Suppressor macrophage treated with lipopolysaccharide for 4 hours (primary cell): Measurements from ENCODE around the gene CREB1.

Experiments
- DNase-seq: peaks from one replicate; pipeline ENCODE4 v3.0.0-alpha.2; 2020

The CREB1 gene

DNA sequence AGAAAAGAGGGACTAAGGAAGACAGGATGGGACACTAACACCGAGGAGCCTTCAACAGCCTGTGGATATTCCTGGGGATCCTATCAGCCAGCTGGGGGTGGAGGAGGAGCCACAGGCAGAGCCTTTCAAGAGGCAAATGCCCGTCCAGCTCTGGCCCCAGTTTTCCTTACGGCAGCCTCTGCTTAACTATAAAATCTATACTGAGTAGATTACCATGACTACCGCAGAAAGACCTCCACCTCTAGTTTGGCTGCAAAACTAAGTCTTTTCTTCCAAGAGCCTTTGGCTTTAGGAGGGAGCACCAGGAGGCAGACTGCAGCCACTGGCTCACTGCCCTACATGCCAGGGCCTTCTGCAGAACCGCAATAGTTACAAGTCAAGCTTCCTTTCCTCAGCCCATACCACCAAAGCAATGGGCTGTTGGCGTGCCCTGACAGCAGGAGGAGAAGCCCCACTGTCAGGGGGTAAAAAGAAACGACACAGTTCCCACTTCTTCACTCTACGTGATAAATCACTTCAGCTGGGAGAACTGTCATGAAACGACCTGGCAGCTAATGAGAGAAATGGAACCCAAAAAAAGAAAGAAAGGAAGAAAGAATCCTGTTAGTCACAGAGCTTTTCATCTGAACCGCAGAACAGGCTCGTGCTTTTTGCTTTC lies 25.1 kb upstream of the CREB1 start:
- DNase-seq: peak; percentile 26

DNA sequence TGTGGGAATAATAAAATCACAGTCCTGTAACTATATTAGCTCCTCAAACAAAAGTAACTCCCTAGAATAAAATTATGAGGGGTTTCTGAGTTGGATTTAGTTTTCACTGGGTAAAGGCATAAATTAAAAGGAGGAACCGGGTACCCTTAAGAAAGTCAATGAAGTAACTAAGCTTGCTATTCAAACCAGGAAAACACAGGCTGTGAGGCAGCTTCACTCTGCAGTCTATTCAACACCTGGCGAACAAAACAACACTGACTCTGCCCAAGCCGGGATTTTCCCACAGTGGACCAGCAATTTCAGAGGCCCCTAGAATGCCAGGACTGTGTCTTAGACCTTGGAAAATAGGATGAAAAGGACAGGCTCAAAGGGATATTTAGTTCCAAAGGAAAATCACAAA lies 24.6 kb upstream of the CREB1 start:
- DNase-seq: no peak

DNA sequence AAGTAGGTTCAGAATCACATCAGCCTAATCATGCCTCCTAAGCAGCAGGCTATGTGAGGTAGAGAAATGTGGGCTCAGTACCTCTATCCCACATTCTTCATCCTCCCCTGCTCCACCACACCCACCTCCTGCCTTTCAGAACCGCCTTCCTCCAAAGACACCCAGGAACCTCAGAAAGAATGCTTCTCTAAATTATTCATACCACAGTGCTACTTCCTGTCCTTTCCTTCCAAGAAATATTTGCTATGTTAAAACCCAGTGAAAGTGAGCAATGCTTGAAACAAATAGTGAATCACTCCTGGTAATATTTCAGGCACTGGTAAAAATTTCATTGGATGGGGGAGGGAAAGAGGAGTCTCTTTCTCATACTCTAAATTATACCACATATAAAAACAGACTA lies 24.0 kb upstream of the CREB1 start:
- peak; percentile 78 for DNase-seq

DNA sequence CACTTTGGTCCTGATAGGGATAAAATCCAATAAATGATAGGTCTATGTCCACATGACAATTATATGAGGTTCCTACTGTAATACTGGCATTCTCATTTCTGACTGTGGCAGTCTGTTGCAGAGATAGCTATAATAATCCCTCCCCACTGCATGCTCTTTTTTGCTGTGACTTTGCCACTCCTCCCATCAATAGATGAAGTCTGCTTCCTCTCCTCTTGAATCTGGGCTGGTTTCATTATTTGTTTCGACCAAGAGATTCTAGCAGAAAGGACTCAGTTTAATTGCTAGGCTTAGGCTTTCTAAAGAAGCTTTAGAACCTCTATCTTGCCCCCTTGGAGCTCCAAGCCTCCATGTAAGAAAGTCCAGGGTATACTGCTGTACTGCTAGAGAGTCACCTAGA lies 23.3 kb upstream of the CREB1 start:
- DNase-seq: no peak

DNA sequence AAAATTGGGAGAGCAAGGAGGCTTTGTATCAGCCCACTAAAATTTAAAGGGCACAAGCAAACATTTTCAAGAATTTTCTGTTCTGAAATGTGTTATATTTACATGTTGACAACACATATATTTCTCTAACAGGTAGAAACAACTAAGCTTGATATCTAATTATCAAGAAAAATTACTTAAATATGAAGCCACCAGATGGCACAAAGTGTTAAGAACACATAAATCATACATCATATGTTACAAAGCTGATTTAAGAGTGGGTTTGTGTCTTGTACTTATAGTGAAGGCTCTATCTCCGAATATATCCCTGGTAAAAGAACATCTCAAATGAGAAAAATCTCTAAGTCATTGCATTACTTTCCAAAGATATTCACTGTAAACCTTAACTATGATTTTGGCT lies 19.6 kb upstream of the CREB1 start:
- no peak for DNase-seq

DNA sequence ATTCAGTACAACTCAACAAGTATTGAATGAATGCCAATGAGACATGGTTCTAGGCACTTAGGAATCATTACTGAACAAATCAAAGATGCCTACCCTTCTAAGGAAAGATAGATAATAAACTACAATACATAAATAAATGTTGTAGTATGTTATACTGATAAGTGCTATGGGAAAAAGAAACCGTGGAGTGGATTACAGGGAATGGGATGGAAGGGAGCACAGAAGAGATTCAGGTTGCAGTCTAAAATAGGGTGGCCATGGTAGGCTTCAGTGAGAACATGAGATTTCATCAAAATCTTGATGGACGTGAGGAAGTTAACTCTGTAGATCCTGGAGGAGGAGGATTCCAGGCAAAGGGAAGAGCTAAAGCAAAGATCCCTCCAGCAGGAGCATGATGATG lies 17.9 kb upstream of the CREB1 start:
- DNase-seq: no peak

DNA sequence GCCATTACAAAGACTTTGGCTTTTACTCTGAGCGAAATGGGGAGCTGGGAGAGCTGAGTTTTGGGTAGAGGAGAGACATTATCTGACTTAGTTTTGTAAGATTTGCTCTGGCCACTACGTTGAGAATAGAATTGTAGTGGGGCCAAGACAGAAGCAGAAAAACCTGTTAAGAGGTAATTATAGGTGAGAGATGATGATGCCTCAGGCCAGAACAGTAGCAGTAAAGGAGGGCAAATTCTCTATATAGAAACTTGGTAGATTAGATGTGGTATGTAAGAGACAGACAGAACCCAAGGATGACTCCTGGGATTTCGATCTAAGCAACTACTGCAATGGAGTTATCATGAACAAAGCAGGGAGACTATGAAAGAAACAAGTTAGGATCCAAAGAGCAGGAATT lies 17.4 kb upstream of the CREB1 start:
- DNase-seq: no peak

DNA sequence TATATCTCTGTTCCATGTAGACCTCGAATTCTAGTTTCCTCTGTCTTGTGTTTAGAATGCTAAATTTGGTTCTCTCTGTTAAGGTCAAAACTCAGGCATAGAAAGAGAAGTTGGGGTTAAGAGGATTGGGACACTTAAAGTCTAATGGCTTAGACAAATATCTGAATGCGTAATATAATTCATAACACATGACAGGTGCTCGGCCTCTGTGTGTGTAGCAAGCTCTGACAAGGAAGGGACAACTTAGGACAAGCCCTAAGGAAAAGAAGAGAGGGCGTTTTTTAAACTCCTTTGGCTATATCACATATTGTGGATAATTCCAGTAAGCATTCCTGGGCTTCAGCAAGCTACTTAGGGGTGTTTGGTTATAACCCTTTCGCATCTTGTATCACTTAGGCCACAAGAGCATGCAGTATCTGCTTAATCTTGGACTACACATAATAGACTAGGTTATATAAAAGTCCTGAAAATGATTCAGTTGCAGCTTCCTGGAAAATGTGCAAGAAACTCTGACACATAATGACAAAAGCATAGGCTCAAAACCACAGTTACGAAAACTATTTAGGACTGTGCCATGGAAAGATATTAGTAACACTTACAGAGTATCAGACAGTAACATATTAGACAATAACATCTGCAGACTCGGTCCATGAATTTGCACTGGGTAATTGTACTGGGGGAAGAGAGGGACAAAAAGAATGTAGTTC lies 16.1 kb upstream of the CREB1 start:
- peak; percentile 86 for DNase-seq

DNA sequence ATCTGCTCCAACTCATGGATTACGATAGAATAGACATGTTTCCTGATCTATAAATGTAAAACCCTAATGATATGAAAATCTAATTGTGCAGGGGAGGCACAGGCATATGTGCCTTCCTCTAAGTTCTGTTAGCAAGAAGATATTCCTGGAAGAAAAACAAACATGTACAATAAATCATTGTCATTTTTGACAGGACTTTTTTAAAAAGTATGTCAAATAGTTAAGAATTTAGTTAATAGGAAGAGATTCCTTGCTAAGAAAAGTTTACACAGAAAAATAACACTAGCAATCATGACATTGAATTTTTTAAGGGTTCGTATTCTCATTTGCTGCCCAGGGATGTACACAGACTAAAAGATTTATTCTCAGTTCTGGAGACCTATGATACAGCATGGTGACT lies 15.3 kb upstream of the CREB1 start:
- no peak for DNase-seq

DNA sequence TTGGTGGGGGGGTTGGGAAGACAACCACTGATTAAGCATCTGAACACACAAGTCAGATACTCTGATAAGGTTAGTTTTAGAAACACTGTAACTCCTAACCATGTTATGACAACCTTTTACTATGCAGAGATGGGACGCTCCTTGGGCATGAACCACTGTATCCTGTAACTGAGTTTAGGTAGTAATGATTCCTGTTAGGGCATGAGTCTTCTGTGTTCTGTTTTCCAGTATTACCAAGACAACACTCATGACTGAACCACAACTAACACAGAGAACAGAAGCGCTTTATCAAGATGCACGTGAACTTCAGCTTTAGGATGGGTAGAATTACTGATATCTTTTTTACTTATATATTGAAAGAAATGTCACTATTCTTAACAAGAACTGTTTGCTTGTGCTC lies 14.1 kb upstream of the CREB1 start:
- DNase-seq: no peak

DNA sequence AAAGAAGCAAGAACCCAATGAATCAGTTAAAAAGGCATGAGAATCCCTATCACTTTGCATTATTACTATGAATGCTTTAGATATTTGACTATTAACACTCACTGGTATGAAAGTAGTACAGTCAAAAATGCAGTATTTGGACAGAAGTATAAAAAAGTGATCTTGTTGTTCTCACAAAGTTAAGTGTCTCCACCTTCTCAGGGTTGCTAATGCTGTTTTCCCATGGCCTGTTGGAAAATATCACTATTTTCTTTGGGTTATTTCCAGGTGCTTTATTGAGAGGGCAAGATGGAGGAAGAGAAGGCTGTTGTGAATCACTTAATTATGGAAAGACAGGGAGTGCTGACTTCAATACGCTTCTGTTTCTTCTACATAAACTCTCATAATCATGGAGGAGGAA lies 13.6 kb upstream of the CREB1 start:
- DNase-seq: no peak

DNA sequence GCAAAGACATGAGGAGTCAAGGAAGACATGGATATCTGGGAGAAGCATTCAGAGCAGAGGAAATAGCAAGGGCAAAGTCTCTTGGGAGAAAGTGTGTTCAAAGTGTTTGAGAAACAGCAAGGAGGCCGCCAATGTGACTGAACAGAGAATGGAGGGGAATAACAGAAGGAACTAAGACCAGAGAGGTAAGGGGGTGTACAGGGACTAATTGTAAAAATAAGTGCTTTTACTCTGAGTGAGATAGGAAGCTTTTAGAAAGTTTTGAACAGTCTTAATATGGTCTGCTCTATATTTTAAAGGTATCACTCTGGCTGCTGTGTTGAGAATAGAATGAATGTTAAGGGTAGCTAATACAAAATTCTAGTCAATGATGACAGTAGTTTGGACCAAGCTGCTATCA lies 6.8 kb upstream of the CREB1 start:
- no peak for DNase-seq

DNA sequence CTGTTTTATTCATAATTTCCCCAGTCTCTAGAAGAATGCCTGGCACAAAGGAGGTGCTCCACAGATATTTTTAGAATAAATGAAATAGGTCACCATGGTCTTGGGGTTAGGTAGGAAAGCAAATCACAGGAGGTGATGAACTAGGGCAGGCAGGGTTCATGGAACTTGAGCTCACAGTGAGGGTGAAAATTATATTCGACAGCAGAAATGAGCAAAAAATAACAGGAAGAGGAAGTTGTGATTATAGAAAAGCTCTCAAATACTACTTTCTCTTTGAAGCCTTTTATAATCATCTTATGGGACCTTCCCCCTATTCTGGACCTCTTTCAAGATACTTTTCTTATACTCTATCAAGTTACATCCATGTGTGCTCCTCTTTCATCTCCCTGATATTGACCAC lies 4.5 kb upstream of the CREB1 start:
- peak; percentile 29 for DNase-seq

DNA sequence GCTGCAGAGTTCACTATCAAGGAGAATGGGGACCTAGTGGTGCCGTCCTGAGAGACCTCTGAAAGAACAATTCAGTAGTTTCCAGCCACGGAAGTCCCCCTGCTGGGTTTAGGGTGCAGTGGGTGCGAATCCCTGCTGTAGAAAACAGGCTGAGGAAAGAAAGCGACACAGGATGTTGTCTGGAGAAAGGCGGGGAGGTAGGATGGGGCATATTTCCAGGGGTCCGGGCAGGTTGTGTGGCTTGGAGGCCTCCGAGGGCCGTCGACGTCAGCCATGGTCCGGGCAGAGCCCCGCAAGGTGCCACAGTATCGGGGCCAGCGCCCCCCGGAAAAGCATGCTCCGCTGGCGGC lies 807 bp upstream of the CREB1 start:
- peak; percentile 48 for DNase-seq

DNA sequence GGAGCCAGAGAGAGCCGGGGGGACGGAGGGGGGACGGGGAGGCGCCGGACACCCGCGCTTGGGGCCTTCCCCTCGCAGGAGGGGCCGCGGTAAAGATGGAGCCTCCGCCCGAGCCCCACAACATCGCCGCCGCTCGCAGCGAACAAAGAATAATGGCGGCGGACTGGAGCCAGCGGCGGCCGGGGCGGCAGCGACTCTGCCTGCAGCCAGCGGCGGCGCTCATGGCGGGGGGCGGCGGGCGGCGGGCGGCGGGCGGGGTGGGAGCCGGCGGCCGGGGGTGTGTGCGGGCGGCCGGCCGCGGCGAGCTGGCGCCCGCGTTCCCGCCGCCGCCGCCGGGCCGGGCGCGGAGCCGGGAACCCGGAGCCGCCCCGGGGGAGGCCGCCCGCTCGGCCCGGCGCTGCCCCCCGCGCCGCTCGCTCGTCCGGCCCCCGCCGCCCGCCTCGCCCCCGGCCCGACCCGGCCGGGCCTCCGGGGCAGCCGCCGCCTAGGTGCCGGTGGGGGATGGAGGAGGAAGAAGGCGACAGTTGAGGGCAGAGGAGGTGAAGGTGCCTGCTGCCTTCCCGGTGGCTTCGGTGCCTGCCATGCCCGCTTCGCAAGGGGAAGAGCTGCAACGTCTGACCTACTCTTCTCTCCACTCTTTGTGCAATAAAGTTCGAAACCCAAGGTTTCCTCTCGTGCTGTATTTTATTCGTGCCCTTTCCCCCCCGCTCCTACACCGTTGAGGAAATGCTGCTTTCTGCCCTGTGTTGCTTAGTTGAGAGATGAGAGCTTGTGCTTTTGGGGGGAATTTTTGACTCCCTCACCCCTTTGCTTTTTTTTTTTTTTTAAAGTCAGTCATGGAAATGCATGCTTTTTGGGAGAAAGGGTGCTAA lies 634 bp downstream of the CREB1 start:
- peak; percentile 71 for DNase-seq

DNA sequence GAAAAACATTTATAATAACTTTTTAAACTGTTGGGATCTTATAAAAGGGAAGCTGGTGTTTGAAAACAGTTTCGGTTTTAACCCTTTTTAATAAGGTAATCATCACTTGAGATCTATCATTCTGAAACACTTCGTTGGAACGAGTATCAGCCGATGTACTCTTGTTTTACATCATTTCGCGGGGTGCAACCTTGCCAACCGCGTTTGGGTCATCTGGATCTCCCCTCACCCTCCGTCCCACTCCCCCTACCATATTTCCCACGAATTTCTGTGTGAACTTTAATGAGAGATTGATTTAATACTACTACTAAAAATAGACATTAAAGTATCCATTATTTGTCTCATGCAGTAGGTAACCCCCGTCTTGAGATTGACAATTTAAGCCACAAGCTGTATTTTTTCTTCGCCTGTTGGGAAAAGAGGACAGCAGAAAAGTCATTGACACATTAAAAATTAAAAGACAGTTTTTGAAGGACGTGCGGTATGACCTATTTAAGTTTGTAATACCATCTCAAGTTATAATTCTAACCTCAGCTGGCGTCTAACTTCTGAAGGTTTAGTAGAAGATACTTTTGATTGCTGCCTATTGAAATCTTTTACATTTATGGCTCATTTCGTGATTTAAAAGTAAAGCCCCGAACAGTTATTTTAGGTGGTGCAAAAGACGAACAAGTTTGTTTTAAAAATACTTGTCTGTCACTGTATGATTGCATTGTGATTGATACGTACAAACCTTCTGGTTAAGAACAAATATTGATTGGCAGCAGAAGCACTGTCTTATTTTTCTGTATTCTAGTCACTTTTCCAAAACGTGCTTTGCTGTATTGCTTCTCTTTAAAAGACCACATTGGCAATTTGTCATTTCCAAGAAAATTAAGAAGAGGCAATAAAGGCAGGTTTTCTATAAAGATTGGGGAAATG lies 1.5 kb downstream of the CREB1 start:
- peak; percentile 67 for DNase-seq

DNA sequence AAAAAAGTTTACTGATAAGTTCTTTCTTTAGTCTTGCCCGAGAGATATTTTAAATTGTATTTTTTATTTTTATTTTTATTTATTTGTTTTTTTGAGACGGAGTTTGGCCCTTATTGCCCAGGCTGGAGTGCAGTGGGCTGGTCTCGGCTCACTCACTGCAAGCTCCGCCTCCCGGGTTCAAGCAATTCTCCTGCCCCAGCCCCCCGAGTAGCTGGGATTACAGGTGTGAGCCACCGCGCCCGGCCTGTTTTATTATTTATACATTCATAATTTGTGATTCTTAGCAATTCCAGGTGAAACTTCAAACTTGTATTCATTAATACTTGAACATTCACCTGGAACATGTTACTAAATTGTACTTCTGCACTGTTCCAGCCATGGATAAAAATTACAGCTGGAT lies 2.9 kb downstream of the CREB1 start:
- no peak for DNase-seq

DNA sequence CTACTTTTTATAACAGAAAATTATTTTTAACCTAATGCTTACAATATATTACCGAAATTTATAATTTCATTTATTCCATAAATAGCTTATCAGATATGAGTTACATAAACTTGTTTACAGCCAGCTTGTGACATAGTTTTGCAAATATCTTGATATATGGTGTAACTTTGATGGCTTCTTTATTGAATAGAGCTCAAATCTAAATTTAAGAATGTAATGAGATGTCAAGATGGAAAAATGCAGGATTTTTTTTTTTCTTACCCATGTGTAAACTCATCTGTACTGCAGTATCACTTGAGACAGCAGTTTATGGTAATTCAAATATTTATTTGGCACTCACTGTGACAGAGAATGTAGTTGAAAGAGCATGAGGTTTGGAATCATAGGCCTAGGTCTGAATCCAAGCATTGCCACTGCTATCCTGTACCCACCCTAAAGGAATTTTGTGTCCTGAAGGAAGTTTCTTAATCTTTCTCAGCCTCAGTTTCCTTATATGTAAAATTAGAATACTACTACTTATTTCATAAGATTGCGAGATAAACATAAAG lies 3.8 kb downstream of the CREB1 start:
- no peak for DNase-seq

DNA sequence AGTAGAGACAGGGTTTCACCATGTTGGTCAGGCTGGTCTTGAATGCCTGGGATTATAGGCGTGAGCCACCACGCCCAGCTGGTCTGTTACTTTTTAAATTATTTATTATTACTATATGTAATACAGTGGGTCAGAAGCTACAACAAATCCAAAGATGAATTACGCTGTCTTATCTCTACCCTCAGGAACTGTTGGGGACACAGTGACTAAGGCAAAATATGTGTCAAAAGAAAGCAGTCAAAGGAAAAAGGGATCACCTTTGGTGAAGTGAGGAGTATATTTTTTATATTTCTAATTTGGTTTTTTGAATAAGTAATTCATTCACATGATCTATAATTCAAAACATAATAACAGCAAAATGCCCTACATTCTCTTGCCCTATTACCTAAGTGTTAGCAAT lies 4.7 kb downstream of the CREB1 start:
- DNase-seq: no peak

DNA sequence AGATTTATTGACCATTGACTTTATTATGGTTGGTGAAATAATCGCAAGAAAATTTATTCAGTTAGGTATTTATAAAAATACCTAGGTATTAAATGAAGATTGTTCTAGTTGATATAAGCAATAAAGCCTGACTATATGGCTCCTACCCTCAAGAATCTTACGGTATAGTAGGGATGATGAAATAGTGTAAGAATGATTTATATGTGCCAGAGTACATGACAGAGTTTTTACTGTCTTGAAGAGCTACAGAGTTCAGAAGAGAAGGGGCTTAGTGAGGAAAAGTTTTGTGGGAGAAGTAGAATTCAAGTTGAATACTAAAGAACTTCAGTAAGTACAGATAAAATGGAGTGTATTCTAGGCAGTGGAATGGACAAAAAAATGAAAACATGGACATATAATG lies 9.7 kb downstream of the CREB1 start:
- no peak for DNase-seq

DNA sequence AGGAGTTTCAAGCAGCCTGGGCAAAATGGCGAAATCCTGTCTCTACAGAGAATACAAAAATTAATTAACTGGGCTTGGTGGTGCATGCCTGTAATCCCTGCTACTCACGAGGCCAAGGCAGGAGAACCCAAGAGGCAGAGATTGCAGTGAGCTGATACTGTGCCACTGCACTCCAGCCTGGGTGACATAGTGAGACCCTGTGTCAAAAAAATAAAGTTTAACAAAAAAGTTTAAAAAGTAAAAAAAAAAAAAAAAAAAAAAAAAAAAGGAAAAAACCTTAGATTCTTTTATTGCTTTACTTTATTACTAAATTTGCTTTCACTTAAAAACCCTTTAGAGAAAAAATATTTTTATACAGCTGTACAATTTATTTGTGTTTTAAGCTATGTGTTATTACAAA lies 10.7 kb downstream of the CREB1 start:
- no peak for DNase-seq

DNA sequence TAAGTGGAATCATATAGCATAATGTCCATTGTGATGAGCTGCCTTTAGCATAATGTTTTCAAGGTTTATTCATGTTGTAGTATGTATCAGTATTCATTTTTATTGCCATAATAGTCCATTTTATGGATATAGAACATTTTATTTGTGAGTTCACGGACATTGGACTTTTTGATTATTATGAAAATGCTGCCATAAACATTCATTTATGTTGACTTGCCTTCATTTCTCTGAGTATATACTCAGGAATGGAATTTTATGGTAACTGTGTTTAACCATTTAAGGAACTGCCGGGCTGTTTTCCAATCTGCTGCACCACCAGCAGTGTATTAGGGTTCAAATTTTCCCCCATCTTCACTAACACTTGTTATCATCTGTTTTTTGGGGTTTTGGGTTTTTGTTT lies 12.2 kb downstream of the CREB1 start:
- DNase-seq: no peak

DNA sequence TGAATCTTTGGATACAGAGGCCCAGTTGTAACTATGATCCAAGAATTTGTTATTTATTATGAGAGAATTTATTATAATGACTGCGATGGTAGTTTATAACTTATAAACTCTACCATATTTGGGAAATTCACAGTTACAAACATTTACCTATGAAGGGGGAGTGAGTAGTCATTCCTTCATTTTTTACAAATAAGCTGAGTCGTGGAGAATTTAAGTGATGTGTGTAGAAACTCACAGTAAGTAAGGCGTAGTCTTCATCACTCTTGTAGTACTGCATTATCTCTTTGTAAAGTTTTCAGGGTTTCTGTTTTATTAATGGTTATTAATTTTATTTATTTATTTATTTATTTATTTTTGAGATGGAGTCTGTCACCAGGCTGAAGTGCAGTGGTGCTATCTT lies 13.5 kb downstream of the CREB1 start:
- DNase-seq: no peak
